Measurements from ENCODE around the gene TMEM150A.
"Not testable (repeated sequence)": the region's sequence is repeated elsewhere in the genome, so short reads cannot be mapped to it uniquely, and the experiment has no call there.

Gene TMEM150A

DNA sequence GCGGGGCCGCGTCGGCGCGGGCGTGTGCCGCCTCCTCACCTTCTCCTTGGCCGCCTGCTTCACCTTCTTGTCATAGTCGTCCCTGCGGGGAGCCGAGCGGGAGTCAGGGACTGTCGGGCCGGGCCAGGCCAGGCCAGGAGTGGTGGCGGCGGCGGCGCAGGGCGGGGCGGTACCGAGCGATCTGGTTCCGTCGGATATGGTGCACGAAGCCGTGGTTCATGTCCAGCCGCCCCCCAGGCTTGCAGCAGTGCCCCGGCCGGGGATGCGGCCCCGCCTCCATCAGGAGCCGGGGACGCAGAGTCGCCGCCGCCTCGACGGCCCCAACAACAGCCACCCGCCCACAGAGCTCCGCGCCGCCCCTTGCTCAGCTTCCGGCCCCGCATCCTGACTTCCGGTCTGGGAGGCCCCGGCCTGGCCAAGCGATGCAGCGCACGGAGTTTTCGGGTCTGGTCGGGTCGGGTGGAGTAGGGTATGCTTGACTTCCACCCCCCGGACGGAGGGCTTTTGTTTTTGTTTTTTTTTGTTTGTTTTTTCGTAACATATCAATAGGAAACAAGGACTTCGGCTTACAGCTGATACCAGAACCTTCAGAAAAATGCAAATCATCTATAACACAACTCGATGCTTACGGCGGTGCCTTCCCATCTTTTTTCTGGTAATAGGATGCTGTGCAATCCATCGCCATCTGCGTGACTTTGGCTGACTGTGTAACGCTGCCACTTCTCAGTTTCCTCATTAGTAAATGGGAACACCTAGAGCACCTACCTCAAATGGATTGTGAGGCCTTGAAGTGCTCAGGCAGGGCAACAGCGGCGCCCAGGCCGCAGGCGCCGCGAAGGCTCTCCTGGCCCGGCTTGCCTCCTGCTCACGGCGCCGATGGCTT lies 9.4 kb upstream of the TMEM150A start, which contains the start of gene C2orf68:
Gene C2orf68 (minus strand): TSS at position 362 of the 883 bp plus-strand sequence. CDS start 82 bp downstream, at position 280.
- peak; percentile 78 for DNase-seq

DNA sequence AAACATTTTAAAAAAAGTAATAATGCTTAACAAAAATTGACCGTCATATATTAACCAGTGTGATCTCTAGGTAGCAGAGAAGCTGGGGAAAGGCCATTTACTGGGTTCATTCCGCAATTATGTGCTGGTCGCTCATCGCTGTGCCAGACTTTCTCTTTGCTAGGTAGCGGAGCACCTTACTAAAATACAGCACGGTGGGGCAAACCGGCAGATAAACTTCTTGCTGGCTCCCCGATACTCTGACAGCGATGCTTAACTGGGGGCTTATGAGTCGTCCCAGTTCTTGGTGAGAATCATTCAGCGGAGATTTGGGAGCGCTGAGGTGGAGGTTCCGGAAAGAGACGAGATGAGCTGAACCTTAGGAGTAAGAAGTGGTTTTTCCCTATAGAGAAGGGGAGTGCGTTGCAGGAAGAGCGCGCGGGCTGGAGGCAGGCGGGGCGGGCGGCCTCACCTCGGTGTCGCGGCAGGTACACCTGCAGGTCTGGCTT lies 8.8 kb upstream of the TMEM150A start:
- no peak for DNase-seq

DNA sequence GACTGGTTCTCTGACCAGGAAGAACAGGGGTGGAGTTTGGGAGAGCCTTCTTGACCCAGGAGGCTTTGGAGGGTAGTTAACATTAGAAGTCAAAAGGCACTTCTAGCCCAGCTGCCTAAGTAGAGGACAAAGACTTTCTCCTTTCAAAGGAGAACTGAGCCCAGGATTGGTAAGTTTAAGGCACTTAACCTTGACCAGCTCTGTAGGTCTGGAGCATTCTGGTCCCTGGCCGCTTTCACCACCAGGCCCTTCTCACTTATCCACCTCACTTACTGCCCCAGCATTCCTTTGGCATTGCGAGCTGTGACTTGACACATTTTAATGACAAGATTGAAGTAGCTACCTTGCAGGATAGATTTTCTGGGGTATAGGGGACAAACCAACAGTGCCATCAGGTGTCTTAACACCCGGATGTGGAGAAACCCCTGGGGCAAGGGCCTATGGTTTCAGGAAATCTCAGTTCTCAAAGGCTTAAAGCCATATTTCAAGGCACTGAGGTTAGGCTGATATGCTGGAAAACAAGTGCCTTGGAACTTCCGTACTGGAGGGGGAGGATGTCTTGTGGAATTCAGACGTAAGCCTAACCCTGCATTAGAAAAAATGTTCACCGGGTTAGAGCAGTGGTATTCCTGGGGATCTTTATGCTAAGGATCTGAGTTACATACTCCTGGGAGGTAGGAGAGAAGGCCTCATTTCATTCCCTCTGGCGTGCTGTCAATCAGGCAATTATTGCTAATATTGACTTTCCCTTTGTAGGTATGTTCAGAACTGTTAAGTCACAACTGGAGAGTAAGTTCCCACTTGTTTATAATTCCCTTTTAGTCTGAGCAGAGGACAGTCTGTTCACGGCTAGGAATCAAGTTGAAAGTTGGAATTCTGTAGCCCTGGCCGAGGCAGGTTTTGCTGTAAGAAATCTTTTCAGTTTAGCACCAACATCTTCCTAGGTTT lies 5.0 kb upstream of the TMEM150A start:
- DNase-seq, result no peak

DNA sequence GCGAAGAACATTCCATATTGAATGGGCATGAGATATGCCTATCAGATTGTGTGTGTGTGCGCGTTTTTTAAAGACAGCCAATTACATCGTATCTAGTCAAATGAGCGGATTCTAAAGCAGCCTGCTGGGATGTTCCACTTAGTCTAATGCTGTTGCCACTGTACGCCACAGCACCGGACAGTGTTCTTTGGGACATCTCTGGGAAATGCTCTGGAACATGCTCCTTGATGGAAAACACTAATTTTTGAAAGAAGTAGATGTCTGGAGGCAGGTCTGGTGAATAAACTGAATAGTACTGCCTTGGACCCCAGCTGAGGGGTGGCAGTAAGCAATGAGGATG lies 3.6 kb upstream of the TMEM150A start:
- DNase-seq, result no peak

DNA sequence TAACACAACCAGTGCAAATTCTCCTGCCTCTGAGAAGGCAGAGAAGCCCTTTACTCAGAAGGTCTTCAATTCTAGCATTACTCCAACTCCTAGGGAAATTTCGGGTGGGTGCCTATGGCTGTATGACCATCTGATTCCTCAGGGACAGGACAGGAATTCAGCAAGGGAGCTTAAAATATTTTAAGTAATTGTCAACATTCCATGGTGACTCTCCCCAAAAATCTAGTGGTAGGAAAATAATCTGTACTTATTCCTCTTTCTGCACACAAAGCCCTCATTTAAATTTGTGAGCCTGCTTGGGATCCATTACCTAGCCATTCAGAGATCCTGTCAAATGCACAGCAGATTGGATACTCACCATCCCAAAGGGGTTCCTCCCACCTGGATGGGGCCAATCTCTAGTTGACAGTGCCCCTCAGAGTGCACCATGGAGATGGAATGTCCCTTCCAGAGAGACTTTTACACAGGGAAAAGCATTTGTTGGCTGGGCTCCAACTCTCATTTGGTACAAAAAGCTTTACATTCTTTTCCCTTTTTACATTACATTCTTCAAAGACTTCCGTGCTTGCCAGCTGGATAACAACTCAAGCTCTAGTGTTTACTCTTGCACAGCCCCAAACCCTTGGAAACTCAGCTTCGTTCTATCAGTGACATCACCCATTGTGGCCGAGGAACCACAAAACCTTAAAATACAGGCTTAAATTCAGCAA lies 3.1 kb upstream of the TMEM150A start:
- no peak for DNase-seq

DNA sequence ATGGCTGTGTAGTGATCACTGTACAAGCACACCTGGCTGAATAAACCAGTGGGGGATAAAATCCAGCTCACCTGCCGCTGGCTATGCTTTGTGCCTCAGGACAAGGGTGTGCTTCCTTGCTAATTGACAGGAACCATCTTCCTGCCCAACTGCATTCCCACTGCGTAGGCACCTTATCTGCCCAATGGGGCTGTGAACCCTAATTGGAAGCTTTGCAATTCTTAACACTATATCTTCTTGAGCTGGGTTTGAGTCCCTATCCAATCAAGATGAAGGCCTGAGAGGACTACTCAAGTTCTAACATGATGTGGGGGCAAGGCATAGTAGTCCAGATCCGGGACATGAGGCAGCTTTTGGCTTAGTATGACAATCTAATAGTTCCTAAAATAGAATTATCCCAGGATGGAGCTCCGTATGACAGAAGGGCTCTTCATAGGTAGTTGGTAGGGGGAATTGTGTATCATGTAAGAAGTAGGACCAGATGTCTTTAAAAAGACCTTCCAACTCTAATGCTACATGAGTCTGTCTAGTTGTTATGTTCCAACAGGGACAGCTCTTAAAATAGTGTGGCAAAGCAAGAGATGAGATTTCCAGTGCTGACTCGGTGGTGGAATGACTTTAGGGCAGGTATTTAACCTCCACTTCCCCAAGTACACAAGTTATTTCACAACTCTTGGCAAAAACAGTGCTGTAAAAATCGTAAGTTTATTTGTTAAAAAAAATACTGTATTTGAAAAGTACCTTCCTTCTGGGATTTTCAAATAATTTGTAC lies 2.3 kb upstream of the TMEM150A start:
- no peak for DNase-seq

DNA sequence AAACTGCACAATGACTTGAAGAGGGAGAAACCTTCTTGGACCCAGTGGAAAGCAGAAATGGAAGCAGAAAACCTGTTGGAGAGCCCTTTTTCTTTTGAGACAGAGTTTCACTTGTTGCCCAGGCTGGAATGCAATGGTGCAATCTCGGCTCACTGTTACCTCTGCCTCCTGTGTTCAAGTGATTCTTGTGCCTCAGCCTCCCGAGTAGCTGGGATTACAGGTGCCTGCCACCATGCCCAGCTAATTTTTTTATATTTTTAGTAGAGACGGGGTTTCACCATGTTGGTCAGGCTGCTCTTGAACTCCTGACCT lies 1.6 kb upstream of the TMEM150A start:
- DNase-seq, result not testable (repeated sequence)

DNA sequence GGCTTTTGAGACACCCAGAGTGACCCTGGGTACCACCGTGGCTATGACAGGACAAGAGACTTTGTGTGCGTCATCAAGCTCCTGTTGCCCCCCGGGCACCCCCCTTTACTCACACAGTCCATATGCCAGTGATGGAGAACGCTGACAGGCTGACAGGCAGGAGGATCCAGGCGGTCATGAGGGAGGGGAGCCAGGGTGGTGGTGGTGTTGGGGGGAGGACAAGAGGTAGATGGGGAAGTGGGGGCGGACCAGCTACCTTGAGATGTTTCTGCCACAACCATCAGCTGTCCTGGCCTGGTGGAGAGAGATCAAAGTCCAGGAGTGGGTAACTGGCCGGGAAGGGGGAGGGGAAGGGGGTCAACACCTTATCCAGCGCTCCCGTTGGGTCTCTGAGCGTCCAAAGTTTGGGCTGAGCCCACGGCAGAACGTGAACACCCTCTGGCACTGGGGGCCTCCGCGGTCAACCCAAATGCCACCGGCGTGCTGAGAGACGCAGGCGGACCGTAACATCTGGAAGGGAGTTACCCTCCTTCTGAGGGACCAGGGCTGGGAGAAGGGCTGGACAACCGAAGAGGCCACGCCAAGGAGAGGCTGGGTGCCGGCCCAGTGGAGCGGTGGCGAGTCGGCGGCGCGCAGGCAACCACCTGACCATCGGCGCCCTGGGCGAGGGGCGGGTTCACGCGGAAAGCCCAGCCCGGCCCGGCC lies 575 bp downstream of the TMEM150A start:
- DNase-seq, result no peak

DNA sequence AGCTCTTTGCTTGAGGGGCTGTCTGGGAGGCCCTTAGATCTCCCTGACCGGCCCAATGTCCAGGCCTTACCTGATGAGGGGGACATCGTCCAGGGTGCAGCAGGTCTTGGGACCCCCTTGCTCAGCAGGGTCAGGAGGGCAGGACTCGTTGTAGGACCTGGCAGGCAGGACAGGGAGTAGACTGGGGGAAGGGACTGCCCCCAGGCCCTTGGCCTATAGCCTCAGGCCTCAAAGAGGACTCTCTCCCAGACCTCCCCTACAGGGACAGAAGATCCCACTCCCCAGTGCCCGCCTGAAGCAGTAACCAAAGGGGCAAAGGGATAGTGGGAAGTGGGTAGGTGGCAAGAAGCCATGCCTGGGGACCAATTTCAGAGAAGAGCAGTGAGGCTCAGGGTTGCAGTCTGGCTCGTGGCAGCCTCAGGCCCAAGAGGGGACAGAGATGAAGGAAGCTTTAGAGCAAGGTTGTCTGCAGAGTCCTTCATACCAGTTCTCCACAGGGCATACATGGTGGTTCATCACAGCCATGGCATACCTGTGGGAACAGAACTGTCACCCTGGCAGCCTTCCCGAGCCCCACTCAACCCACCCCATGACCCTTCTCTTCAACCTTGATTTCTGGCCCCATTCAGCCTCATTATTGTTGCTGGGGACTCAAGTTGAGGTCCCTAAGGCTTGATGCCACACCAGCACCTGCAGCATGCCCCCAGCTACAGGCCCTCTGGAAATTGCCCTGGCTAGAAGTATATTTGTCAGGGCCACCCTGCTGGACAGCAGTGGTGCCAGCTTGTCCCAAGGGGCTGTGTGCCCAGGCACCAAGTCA lies 1.3 kb downstream of the TMEM150A start:
- no peak for DNase-seq

DNA sequence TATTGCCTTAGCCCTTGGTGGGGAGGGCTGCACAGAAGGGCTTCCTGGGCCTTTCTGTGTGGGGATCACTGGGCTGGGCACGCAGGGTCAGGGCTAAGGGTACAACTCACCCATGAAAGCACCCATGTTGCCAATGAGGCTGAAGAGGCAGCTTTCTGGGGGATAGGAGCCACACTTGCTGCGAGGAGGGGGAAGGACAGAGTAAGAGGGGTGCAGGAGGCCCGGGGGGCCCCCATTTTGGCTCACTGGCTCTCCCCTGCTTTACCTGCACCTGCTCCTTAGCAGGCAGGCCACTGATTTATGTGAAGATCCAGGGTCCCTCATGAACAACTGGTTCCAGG lies 2.3 kb downstream of the TMEM150A start:
- no peak for DNase-seq

DNA sequence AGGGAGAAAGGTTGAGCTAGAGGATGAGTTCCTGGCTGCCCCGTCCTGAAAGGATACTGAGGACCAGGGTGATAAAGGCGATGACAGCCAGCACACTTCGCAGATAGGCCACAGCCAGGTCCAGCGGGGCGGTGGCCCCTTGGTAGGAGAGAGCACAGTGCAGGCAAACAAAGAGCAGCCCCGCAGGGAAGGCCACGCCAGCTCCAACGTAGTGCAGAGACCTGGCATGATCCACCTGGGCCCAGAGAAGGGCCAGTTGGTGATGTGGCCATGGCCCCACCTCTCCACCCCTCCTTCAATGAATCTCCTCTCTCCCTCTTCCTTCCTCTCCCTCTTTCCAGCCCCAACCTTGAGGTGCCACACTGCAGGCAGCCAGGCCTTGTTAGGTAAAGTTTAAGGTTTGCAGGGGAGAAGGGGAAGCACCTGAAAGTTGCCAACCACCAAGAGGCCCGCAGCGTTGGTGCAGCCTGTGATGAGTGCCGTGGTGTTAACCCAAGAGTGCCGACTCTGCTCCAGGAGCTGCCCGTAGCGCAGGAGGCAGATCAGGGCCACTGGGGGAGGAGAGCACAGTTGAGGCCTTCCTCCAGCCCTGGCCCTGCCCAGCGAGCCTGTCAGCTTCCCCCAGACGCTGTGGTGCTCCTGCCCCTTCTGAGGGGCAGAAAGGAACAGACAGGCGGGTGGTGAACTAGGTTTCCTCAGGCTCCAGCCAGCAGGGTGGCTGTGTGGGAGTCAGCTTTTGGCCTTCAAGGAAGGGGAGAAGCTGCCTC lies 2.8 kb downstream of the TMEM150A start:
- DNase-seq, result no peak

DNA sequence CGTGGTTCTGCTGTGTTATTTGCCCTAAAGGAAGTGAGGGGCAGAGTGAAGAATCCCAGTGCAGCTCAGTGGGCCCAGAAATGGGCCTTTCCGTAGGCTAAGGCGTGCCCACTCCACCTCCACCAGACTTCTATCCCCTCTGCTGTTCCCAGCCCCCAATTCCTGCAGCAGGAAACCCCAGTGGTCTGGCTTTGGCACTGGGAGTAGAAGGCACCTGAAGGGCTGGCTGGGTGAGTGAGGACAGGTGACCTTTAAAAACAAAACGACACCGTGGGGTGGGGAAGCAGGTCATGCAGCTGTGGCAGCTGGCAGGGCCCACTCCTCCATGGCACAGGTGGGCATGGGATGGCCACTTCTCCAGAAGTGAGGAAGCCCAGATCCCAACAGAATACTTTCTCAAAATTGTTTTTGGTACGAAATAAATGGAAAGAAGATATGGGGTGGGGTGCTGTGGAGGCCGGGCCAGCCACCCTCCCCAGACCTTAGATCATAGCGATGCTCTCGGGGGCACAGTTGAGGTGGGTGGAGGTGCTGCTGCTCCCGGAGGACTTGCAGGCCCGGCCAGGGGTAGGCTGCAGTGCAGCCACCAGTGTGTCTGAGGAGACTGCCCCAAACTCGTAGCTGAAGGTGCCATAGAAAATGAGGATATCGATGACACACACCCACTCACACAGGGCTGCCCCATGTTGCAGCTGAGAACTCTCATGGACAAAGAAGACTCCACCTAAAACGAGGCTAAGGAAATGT lies 3.7 kb downstream of the TMEM150A start:
- DNase-seq, result no peak

DNA sequence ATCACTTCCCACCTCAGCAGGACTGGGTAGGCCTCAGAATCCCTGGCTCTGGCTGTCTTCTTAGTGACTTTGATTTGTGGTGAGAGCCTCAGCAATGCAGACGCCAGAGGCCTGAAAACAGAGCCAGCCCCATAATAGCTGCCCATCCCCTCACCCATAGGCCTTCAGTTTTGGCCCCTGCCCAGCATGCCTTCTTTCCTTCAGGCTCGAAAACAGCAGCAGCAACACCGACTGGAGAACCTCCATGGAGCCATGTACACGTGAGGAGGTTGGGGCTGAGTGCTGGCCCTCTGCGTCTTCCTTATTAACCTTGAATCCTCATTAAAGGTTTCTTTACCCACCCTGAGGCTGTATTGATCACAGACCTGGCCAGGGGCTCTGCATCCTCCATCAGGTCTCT lies 5.3 kb downstream of the TMEM150A start:
- no peak for DNase-seq

DNA sequence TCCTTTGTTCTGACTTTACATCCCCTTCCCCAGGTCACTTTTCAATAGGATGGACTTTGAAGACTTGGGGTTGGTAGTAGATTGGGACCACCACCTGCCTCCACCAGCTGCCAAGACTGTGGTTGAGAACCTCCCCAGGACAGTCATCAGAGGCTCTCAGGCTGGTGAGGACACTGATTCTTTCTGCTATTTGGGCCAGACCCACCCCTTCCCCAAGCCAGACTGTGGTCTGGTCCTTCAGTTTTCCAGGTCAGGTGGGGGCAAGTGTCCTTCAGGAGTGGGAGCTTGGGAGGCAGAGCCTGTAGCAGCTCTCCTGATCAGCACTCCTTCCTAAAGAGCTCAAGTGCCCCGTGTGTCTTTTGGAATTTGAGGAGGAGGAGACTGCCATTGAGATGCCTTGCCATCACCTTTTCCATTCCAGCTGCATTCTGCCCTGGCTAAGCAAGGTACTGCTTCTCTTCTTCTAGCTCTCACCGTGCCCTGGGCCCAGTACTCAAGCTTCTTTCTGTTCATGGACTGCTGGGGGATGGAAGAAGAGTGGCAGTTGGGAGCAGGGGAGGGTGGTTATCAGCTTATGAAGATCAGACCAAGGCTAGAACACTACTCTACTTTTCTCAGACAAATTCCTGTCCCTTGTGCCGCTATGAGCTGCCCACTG lies 5.9 kb downstream of the TMEM150A start:
- no peak for DNase-seq

DNA sequence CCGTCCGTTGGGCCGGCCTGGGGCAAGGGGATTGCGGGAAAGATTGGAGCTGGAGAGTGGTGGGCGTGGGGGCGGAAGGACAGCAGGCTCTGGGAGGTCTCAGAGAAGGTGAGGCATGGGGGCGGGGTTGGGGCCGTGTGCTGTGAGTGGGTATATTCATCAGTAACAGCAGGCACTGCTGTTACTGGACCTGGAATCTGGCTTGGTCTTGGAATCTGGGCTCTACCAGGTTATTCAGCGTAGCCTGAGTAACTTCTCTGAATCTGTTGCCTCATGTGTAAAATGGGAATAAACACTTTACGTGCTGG lies 6.5 kb downstream of the TMEM150A start:
- no peak for DNase-seq

DNA sequence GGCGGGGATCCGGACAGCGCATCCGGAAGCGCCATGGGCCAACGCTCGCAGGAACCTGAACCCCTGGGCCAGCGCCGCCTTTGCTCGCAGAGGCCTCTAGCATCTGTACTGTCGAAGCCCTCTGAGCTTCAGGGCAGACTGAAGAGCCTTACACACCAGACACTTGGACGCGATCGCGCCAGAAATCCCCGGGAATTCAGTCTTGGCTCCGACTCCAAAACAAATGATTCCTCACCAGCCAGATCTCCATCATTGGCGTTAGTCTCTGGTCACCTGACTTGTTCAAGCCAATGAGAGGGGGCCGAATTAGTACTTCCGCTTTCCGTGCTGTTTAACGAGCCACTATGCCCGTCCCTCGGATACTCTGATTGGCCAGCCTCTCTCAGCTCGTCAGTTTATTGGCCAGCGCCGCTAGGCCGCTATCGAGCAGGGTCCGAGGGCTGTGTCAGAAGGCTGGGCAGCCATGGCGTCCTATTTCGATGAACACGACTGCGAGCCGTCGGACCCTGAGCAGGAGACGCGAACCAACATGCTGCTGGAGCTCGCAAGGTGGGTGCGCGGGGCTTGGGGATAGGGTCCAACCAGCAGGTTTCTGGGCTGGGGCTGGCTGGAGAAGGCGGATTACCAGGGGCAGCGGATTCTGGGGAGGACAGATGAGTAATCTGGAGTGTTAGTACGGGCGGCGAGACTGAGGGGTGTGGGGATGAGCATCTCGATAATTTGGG lies 7.0 kb downstream of the TMEM150A start, which contains the start of gene RNF181:
Gene RNF181 (plus strand): TSS at position 445 of the 725 bp plus-strand sequence. CDS start 19 bp downstream, at position 464.
- peak; percentile 97 for DNase-seq

DNA sequence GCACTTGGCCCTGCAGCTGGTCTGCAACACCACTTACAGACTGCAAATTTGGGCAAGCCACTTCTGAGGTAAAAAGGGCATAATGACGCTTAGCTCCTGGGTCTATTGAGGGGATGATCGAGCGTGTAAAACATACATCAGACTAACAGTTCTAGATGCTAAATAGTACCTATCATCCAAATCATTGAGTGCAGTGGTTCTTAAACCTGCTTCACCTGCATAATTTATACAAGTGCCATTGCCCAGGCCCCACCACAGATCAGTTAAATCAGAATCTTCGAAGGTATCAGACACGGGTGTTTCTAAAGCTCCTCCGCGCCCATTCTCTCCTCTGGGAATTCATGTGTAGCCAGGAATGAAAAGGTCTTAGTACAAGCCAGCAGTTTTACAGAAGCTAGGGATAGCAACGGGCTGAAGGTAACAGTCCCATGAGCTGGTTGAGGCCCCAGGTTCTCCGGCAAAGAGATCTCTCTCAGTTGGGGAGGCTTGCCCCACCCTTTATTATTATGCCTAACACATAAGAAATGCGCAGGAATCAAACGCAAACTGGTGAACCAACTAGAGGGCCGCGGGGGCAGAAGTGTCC lies 7.7 kb downstream of the TMEM150A start:
- DNase-seq, result no peak

DNA sequence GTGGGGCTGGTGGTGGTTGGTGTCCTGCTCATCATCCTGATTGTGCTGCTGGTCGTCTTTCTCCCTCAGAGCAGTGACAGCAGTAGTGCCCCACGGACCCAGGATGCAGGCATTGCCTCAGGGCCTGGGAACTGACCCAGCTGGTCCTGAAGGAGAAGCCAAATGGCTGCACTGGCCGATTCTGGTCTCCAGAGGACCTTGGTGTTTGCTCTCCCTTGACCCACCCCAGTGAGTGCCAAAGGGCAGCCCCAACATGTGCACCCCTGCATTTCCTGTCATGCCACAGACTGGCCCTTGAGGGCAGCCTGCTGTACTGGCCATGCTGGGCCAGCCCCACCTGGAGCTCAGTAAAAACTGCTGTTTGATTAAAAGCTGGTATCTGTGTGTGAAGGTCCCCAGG lies 9.5 kb downstream of the TMEM150A start:
- DNase-seq, result no peak

Measured in DMS153 (cell line).